OCI-LY3 (cell line): ENCODE data around the gene DDX41.

Source experiments
- EZH2phosphoT487 ChIP-seq: fragments of 200-600 bp; shearing (Covaris generic); IDR thresholded peaks from 2 replicates; pipeline ENCODE4 v1.6.1; 2018; ENCODE audit warnings: antibody characterized with exemption, mixed run types, low read depth
- TF ChIP-seq, protein P1 (sequence below): fragments of 200-600, 300-600 bp; sonication (generic); IDR thresholded peaks from 2 replicates; pipeline ENCODE4 v1.5.1; 2014; ENCODE audit warnings: antibody characterized with exemption, low read length, low read depth

DNA sequence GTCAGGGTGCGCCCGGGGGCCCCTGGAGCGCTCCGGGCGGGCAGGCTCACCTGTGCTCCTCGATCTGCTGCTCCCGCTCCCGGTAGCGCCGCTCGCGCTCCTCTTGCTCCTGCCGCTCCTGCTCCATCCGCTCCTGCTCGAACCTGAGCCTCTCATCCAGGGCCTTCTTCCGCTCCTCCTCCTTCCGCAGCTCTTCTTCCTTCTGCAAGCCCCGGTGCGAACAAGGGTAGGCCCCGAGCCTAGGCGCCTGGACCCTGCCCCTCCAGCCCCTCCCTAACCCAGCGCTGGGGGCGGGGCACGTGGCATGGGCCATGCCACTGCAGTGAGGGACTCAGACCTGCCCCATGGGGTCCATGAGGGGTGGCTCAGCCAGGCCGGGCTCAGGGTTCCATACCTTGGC is 49.9 kb downstream of the DDX41 start:
- TF ChIP-seq, protein P1, sequence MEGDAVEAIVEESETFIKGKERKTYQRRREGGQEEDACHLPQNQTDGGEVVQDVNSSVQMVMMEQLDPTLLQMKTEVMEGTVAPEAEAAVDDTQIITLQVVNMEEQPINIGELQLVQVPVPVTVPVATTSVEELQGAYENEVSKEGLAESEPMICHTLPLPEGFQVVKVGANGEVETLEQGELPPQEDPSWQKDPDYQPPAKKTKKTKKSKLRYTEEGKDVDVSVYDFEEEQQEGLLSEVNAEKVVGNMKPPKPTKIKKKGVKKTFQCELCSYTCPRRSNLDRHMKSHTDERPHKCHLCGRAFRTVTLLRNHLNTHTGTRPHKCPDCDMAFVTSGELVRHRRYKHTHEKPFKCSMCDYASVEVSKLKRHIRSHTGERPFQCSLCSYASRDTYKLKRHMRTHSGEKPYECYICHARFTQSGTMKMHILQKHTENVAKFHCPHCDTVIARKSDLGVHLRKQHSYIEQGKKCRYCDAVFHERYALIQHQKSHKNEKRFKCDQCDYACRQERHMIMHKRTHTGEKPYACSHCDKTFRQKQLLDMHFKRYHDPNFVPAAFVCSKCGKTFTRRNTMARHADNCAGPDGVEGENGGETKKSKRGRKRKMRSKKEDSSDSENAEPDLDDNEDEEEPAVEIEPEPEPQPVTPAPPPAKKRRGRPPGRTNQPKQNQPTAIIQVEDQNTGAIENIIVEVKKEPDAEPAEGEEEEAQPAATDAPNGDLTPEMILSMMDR = no peak
- no peak for TF ChIP-seq EZH2phosphoT487
